ENCODE data around the gene TCTN3.
"Not testable (repeated sequence)": the region's sequence is repeated elsewhere in the genome, so short reads cannot be mapped to it uniquely, and the experiment has no call there.

TCTN3 gene

GRCh38 chr10:95688648-95689047, 5.1 kb downstream of the TCTN3 start:
- H3K9me3 ChIP-seq (ENCODE audit: control insufficient read depth, insufficient read depth, low read length), result no peaks in the 10 kb centered on the region
- no peaks in the 10 kb centered on the region for H3K4me1 ChIP-seq (ENCODE audit: control insufficient read depth, insufficient read depth, low read length)
- no peak overlapping the region for H3K9ac ChIP-seq (ENCODE audit: low read depth, low read length)
- H3K27ac ChIP-seq (ENCODE audit: low read depth, low read length), result no peak overlapping the region
- peaks cover 84% of the 10 kb centered on the region for H3K36me3 ChIP-seq (ENCODE audit: control insufficient read depth, insufficient read depth, low read length)
- no peaks in the 10 kb centered on the region for H3K27me3 ChIP-seq (ENCODE audit: control insufficient read depth, insufficient read depth, low read length)
- H3K4me3 ChIP-seq (ENCODE audit: low read depth, low read length), result no peak overlapping the region

DNA sequence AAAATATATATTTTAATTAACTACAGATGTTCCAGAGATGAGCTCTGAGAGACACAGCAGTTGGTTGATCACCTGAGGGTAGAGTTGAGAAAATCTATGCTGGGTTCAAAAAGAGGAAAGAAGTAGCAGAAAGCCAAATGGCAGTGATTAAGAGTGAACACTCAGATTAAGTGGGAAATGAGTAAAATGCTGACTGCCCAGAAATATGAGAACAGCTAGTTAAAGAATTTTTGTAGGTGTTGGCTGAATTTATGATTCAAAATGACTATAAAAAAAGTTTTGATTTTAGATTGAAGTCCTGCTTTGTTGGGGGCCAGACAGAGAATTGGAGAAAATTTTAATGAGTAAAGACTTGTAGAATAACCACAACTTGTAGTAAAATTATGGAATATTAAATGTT, 9.8 kb downstream of the TCTN3 start:
- peaks cover 87% of the 10 kb centered on the region for H3K36me3 ChIP-seq (ENCODE audit: control insufficient read depth, insufficient read depth, low read length)
- H3K4me3 ChIP-seq (ENCODE audit: low read depth, low read length), result no peak overlapping the region
- no peaks in the 10 kb centered on the region for H3K9me3 ChIP-seq (ENCODE audit: control insufficient read depth, insufficient read depth, low read length)
- H3K4me1 ChIP-seq (ENCODE audit: control insufficient read depth, insufficient read depth, low read length), result no peaks in the 10 kb centered on the region
- no peak overlapping the region for H3K27ac ChIP-seq (ENCODE audit: low read depth, low read length)
- H3K27me3 ChIP-seq (ENCODE audit: control insufficient read depth, insufficient read depth, low read length), result no peaks in the 10 kb centered on the region
- H3K9ac ChIP-seq (ENCODE audit: low read depth, low read length), result no peak overlapping the region

DNA sequence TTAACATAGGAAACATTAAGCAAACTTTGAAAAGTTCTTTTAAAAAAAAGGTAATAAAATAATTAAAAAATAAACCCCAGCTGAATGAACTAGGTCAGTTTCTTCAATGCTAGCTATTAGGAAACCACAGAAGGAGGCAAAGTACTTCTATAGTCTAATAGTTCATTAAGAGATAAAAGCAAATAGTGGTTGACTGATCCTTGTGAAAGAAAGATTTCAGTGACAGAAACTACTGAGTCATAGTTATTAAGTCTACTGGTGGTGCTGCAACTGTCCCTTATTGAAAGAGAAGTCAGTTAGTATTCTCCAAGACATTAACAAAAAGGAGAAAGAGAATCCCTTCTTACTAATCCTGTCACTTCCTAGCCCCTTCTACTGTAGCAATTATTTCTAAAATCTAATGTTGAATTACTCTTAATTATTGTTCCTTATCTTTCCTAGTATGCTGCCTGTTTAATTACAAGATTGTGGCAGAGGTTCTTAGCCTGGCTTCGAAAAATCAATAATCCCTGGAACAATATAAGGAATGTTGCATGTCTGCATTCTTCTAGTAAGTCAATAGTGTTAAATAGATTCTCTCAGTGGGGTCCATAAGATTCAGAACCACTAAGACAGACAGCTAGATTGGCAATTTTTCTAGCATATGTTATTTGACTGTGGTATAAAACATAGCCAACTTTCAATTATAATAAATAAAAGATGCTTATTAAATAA, 18.2 kb downstream of the TCTN3 start:
- H3K4me1 ChIP-seq (ENCODE audit: control insufficient read depth, insufficient read depth, low read length), result no peaks in the 10 kb centered on the region
- no peaks in the 10 kb centered on the region for H3K27me3 ChIP-seq (ENCODE audit: control insufficient read depth, insufficient read depth, low read length)
- H3K36me3 ChIP-seq (ENCODE audit: control insufficient read depth, insufficient read depth, low read length), result peaks cover 55% of the 10 kb centered on the region
- H3K4me3 ChIP-seq (ENCODE audit: low read depth, low read length), result no peak overlapping the region
- H3K9ac ChIP-seq (ENCODE audit: low read depth, low read length), result no peak overlapping the region
- peak overlapping the region; percentile 50 for H3K27ac ChIP-seq (ENCODE audit: low read depth, low read length)
- no peaks in the 10 kb centered on the region for H3K9me3 ChIP-seq (ENCODE audit: control insufficient read depth, insufficient read depth, low read length)

GRCh38 chr10:95674643-95675042, 19.1 kb downstream of the TCTN3 start:
- H3K4me3 ChIP-seq (ENCODE audit: low read depth, low read length), result no peak overlapping the region
- no peaks in the 10 kb centered on the region for H3K9me3 ChIP-seq (ENCODE audit: control insufficient read depth, insufficient read depth, low read length)
- H3K27ac ChIP-seq (ENCODE audit: low read depth, low read length), result no peak overlapping the region
- no peaks in the 10 kb centered on the region for H3K27me3 ChIP-seq (ENCODE audit: control insufficient read depth, insufficient read depth, low read length)
- H3K9ac ChIP-seq (ENCODE audit: low read depth, low read length), result no peak overlapping the region
- no peaks in the 10 kb centered on the region for H3K4me1 ChIP-seq (ENCODE audit: control insufficient read depth, insufficient read depth, low read length)
- peaks cover 46% of the 10 kb centered on the region for H3K36me3 ChIP-seq (ENCODE audit: control insufficient read depth, insufficient read depth, low read length)

DNA sequence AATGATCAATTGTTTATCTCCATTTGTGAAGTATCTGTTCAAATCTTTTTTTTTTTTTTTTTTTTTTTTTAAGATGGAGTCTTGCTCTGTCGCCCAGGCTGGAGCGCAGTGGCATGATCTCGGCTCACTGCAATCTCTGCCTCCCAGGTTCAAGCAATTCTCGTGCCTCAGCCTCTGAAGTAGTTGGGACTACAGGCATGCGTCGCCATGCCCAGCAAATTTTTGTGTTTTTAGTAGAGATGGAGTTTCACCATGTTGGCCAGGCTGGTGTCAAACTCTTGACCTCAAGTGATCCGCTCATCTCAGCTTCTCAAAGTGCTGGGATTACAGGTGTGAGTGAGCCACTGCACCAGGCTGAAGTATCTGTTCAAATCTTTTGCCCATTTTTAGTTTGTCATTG, 21.1 kb downstream of the TCTN3 start:
- not testable (repeated sequence) for H3K4me1 ChIP-seq (ENCODE audit: control insufficient read depth, insufficient read depth, low read length); H3K4me3 ChIP-seq (ENCODE audit: low read depth, low read length); H3K27ac ChIP-seq (ENCODE audit: low read depth, low read length); H3K9me3 ChIP-seq (ENCODE audit: control insufficient read depth, insufficient read depth, low read length); H3K9ac ChIP-seq (ENCODE audit: low read depth, low read length); H3K27me3 ChIP-seq (ENCODE audit: control insufficient read depth, insufficient read depth, low read length)
- peaks cover 31% of the 10 kb centered on the region for H3K36me3 ChIP-seq (ENCODE audit: control insufficient read depth, insufficient read depth, low read length)

DNA sequence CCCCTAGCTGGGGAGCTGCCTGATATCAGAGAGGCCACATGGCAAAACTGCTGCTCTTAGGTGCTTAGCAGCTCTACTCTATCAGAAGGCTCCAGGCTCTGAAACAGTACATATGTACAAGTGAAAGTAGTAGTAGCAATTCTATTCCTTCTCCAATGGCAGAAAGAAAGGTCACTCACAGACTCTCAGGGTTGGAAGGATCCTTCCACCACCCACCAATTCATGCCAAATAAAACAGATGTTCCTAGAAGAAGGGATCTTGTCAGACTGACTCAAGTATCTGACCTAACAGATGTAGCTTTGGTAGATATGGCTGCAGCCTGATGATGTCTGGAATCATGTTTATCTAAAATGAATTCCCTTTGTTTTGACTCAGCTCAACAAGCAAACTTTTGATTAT, 29.2 kb downstream of the TCTN3 start:
- no peaks in the 10 kb centered on the region for H3K27me3 ChIP-seq (ENCODE audit: control insufficient read depth, insufficient read depth, low read length)
- no peak overlapping the region for H3K27ac ChIP-seq (ENCODE audit: low read depth, low read length)
- H3K9me3 ChIP-seq (ENCODE audit: control insufficient read depth, insufficient read depth, low read length), result no peaks in the 10 kb centered on the region
- no peaks in the 10 kb centered on the region for H3K4me1 ChIP-seq (ENCODE audit: control insufficient read depth, insufficient read depth, low read length)
- no peak overlapping the region for H3K9ac ChIP-seq (ENCODE audit: low read depth, low read length)
- H3K4me3 ChIP-seq (ENCODE audit: low read depth, low read length), result no peak overlapping the region
- peaks cover 21% of the 10 kb centered on the region for H3K36me3 ChIP-seq (ENCODE audit: control insufficient read depth, insufficient read depth, low read length)

DNA sequence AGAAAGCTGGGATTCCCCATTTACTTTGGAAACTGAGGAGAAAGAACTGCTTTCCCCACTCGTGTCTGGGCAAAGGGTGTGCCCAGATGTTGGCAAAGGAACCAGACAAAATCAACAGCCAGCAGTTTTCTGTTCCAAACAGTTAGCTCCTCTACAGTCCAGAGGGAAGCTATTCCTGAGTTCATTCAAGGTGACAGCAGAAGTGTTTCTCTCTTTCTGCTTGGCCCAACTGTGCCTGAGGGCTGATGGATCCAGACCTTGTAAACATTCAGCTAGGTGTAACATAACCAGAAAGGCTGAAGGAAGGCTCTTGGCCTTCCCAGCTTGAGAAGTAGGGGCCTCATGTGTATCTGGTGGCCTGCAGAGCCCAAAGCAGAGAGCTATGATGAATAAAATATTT, 30.2 kb downstream of the TCTN3 start:
- no peak overlapping the region for H3K27ac ChIP-seq (ENCODE audit: low read depth, low read length)
- H3K36me3 ChIP-seq (ENCODE audit: control insufficient read depth, insufficient read depth, low read length), result peaks cover 21% of the 10 kb centered on the region
- H3K27me3 ChIP-seq (ENCODE audit: control insufficient read depth, insufficient read depth, low read length), result no peaks in the 10 kb centered on the region
- no peak overlapping the region for H3K4me3 ChIP-seq (ENCODE audit: low read depth, low read length)
- no peaks in the 10 kb centered on the region for H3K9me3 ChIP-seq (ENCODE audit: control insufficient read depth, insufficient read depth, low read length)
- no peak overlapping the region for H3K9ac ChIP-seq (ENCODE audit: low read depth, low read length)
- H3K4me1 ChIP-seq (ENCODE audit: control insufficient read depth, insufficient read depth, low read length), result no peaks in the 10 kb centered on the region

DNA sequence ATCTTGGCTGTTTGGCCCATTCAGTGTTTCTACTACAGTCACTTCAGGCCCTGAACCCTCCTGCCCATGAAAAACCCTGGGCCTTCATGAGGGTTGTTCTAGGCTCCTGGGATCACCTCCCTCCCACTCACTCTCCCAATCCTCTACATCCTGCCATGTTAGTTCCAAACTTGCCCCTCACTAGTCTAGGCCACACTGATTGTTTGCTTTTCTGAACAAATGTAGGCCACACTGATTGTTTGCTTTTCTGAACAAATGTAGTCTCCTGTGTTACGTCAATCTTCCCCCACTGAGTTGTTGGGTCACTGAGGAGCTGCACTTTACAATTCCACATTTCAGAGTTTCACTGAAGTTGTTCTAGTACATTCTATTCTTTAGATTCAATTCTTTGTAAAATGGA, 31.9 kb downstream of the TCTN3 start:
- H3K9ac ChIP-seq (ENCODE audit: low read depth, low read length), result no peak overlapping the region

DNA sequence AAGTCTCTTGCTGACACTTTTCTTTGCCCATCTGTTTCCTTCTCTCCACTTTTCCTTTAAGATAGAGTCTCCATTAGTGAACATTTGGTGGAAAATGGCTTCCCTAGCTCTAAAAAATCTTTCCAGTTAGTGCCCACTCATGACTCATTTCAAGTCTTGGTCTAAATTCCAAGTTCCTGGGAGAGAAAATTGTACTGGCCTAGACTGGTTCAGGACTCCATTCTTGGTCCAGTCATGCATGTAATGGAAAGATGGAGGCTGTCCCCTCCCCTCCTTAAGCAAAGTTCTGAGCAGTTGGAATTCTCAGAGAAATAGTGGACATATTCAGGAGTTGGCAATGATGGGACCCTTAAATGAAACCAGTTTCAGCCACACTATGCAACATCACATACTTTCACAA, 33.4 kb downstream of the TCTN3 start:
- no peaks in the 10 kb centered on the region for H3K9me3 ChIP-seq (ENCODE audit: control insufficient read depth, insufficient read depth, low read length)
- no peaks in the 10 kb centered on the region; the same call in 1 of the 2 replicates for H3K4me1 ChIP-seq (ENCODE audit: control insufficient read depth, insufficient read depth, low read length)
- no peak overlapping the region for H3K4me3 ChIP-seq (ENCODE audit: low read depth, low read length)
- H3K36me3 ChIP-seq (ENCODE audit: control insufficient read depth, insufficient read depth, low read length), result peaks cover 14% of the 10 kb centered on the region
- no peaks in the 10 kb centered on the region for H3K27me3 ChIP-seq (ENCODE audit: control insufficient read depth, insufficient read depth, low read length)
- H3K9ac ChIP-seq (ENCODE audit: low read depth, low read length), result no peak overlapping the region
- no peak overlapping the region for H3K27ac ChIP-seq (ENCODE audit: low read depth, low read length)

More for the DNA sequence above, 31.9 kb downstream of the TCTN3 start:
- Histone ChIP-seq H3K4me3 (ENCODE audit: low read depth, low read length) (no peak overlapping the region), H3K36me3 (ENCODE audit: control insufficient read depth, insufficient read depth, low read length) (peaks cover 21% of the 10 kb centered on the region), H3K27me3 (ENCODE audit: control insufficient read depth, insufficient read depth, low read length) (no peaks in the 10 kb centered on the region), H3K27ac (ENCODE audit: low read depth, low read length) (no peak overlapping the region), H3K9me3 (ENCODE audit: control insufficient read depth, insufficient read depth, low read length) (no peaks in the 10 kb centered on the region), H3K4me1 (ENCODE audit: control insufficient read depth, insufficient read depth, low read length) (no peaks in the 10 kb centered on the region)

- H3K27ac ChIP-seq (ENCODE audit: low read depth, low read length), result no peak overlapping the region
- no peaks in the 10 kb centered on the region for H3K27me3 ChIP-seq (ENCODE audit: control insufficient read depth, insufficient read depth, low read length)
- H3K4me1 ChIP-seq (ENCODE audit: control insufficient read depth, insufficient read depth, low read length), result peaks cover 6% of the 10 kb centered on the region
- no peaks in the 10 kb centered on the region for H3K9me3 ChIP-seq (ENCODE audit: control insufficient read depth, insufficient read depth, low read length)
- H3K9ac ChIP-seq (ENCODE audit: low read depth, low read length), result no peak overlapping the region
- H3K36me3 ChIP-seq (ENCODE audit: control insufficient read depth, insufficient read depth, low read length), result peaks cover 14% of the 10 kb centered on the region
- H3K4me3 ChIP-seq (ENCODE audit: low read depth, low read length), result peak overlapping the region; percentile 89
Observed at GRCh38 chr10:95657250-95657649, 36.5 kb downstream of the TCTN3 start.

DNA sequence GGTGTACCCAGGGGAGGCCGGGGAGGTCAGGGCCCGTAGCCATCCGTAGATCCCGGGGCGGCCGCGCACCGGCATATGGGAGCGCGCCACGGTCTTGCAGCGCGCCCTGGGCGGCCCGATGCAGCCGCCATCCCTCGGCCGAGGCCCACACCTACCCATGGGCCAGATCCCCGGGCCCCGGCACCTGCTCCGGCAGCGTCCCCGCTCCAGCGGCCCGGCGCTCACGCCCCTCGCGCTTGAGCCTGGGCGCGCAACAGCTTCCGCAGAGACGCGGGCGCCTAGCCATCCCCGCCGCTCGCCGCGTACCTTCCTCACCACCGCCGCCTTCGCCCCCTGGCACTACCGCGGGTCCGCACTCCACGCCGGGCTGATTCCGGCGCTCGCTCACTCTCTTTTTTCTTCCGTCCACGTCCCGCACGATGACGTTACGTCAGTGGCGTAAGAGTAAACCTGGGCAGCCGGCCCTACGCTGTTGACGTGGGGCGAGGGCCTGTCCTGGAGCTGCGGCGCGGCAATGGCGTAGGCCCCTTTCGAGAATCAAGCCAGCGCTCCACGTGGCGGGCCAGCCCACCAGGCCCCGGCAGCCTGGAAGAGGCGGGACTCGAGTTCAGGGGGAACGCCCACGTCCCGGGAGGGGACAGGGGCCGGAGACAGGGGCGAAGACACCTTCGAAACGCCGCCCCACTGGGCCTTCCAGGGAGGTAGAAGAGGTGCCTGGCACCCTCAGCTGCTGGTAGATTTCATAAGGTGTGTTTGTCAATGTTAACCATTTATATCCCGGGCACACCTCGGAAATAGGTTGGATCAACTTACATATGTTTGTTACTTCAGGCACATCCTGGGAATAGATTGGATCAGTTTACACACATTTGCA, 37.2 kb downstream of the TCTN3 start, which contains the start of gene ALDH18A1:
TSS of gene ALDH18A1 (minus strand) at position 421 of the 874 bp plus-strand sequence. CDS start 3,334 bp downstream, outside the sequence.
- H3K27me3 ChIP-seq (ENCODE audit: control insufficient read depth, insufficient read depth, low read length), result no peaks in the 10 kb centered on the region
- peak within 1 kb of the TSS; percentile 44 for H3K27ac ChIP-seq (ENCODE audit: low read depth, low read length)
- peaks cover 21% of the 10 kb centered on the region for H3K36me3 ChIP-seq (ENCODE audit: control insufficient read depth, insufficient read depth, low read length)
- peak within 1 kb of the TSS; percentile 83 for H3K9ac ChIP-seq (ENCODE audit: low read depth, low read length)
- peak within 1 kb of the TSS; percentile 89 for H3K4me3 ChIP-seq (ENCODE audit: low read depth, low read length)
- H3K4me1 ChIP-seq (ENCODE audit: control insufficient read depth, insufficient read depth, low read length), result peaks cover 6% of the 10 kb centered on the region
- H3K9me3 ChIP-seq (ENCODE audit: control insufficient read depth, insufficient read depth, low read length), result no peaks in the 10 kb centered on the region
